Hindlimb muscle (tissue), 1 donor: ENCODE results near the gene DCLK2. TPM values are rescaled to one million over a fixed set of nuclear protein-coding genes. Genes with fewer than 3 reads are reported as not detected.

Source experiments
- DNase-seq: peaks from one replicate; pipeline ENCODE4 v3.0.0-alpha.2; 2013
- polyA plus RNA-seq: library from polyadenylated mRNA; unstranded; fragments of 120-200 nt; gene quantifications from one replicate; pipeline ENCODE4 v1.2.1, GENCODE V29; 2013; ENCODE audit not compliant: insufficient read length

The DCLK2 gene
- polyA plus RNA-seq = 9.4 TPM

GRCh38 chr4:150078041-150078578, at the start of gene DCLK2:
DCLK2 (plus strand) TSS chr4:150078445; CDS start chr4:150079028, 583 bp downstream.
- DNase-seq = peak; percentile 82

GRCh38 chr4:150032541-150032940, 45.7 kb upstream of the DCLK2 start:
- DNase-seq = no peak

DNA sequence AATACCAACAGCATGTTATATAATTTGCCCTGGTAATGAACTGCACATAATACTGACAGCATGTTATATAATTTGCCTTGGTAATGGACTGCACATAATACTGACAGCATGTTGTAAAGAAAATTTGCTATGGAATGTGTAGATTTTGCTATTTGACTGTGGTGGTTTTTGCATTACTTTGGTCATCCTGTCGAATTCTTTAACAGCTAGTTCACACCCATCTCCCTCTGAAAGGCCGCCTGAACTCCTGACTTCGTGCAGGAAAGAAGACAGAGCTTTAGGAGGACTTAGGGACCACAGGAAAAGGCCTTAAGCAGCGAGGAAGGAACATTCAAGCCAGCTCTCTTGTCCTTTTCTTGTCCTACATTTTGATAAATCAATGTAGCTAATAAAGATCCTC, 45.2 kb upstream of the DCLK2 start:
- no peak for DNase-seq

- peak; percentile 21 for DNase-seq
Observed at GRCh38 chr4:150033901-150034300, 44.3 kb upstream of the DCLK2 start.

DNA sequence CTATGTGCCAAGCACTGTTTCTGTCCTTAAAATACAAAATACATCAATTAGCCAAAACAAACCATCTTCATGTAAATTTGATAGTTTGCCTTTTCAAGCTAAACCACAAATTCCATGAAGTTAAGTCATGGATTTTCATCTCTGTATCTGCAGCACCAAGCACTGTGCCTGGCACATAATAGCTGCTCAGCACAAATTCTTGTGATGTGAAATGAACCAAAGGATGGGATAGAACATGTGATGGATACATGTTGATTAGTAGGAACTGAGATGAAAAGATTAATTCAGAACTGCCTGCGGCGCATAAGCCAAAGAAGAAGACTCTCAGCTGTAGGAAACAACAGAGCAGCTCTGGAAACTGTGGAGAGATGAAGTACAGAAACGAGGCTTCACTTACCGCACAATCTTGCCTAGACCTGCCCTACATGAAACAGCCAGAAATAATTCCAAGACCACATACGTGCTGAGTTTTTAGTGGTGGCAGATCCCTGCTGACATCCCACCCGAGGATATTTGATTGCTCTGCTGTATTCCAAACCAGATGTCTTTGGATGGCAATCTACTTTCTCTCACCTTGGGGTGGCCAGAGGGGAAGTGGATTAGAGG, 40.9 kb upstream of the DCLK2 start:
- DNase-seq = no peak

DNA sequence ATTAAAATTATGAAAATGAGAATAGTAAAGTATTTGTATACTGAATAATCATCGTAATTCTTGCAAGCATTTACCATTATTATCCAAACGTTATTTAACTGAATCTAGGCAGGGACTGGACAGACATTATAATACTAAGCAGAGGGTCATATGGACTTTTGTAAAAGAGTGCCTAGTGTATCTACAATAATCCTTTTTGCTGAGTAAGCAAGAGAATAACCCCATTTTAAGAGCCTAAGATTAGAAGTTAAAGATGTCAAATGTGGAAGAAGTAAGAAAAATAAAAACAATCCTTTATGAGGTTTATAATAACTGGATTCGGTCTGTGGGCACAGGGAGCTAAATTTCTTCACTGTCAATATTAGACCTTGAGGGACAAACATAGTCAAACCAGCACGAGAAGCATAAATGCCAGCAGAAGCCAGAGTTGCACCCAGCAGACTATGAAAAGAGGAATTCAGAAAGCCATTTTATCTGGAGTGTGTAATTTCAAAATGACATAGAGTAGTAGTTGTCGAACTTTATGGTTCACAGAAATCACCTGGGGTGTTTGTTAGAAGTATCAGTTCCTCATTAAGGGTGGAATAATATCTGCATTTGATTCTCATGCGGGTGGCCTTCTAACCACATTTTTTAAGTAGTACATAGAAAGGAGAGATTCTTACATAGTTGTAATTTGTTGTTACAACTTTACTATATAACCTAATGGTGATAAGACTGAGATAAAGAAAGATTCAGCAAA, 39.7 kb upstream of the DCLK2 start:
- no peak for DNase-seq

GRCh38 chr4:150039274-150040127, 38.7 kb upstream of the DCLK2 start:
- no peak for DNase-seq

- DNase-seq = no peak
Observed at GRCh38 chr4:150044517-150044916, 33.7 kb upstream of the DCLK2 start.

- no peak for DNase-seq
Observed at GRCh38 chr4:150045410-150045809, 32.8 kb upstream of the DCLK2 start.

- no peak for DNase-seq
Observed at GRCh38 chr4:150046728-150047217, 31.5 kb upstream of the DCLK2 start.

GRCh38 chr4:150047546-150047945, 30.7 kb upstream of the DCLK2 start:
- DNase-seq = no peak

- DNase-seq = no peak
Observed at GRCh38 chr4:150049682-150050081, 28.6 kb upstream of the DCLK2 start.

DNA sequence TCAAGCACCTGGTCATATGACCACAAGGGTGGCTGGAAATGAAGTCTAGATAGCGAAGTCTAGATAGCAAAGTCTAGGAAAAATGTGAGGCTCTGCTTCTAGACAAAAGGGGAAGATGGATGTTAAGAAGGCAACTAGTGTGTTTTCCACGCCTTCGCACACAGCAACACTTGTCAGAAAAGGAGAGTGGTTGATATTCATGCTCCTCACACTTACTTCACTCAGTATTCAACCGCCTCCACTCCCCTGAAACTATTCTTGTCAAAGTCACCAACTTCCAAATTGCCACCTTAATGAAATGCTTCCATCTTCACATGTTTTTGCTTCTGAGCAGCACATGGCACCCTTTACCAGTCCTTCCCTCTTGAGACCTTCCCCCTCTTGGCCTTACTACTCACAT, 27.7 kb upstream of the DCLK2 start:
- DNase-seq = no peak

- no peak for DNase-seq
Observed at GRCh38 chr4:150051111-150051510, 27.1 kb upstream of the DCLK2 start.

DNA sequence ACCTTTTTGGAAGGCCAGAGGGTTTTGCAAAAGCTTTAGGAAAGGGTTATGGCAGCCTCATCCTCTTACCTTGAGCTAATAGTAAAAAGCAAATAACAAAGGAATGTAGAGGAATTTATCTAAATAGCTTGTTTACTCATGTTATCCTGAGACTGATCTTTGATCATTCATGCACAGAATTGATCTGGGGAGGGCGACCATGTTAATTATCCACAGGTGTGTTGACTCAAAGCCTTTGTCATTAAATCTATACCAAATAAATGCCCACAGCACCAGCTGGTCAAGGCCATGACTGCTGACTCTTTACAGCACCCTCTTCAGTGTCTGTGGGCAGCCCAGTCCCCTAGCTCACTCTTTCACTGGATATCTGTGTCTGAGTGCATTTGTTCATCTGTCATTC, 22.8 kb upstream of the DCLK2 start:
- no peak for DNase-seq

GRCh38 chr4:150056569-150056968, 21.7 kb upstream of the DCLK2 start:
- DNase-seq = no peak

GRCh38 chr4:150061086-150061776, 17.0 kb upstream of the DCLK2 start:
- no peak for DNase-seq

DNA sequence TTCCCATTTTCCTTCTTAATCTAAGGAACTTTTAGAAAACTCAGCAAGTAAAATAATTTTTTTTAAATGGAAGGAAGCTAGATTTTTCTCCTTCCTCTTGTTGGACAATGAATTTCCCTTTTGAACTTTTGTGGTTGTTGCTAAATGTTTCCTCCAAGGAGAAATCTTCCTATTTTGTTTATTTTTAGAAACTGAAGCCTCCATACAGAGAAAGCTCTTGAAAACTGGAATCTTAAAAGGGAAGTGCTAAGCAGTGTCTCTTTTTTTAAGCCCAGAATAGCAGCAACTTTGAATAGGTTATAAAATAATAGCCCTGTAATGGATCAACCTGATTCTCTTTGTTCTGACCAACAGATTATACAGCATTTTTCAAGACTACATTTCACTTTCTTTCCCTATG, 15.1 kb upstream of the DCLK2 start:
- no peak for DNase-seq

GRCh38 chr4:150065740-150066139, 12.5 kb upstream of the DCLK2 start:
- DNase-seq = no peak

DNA sequence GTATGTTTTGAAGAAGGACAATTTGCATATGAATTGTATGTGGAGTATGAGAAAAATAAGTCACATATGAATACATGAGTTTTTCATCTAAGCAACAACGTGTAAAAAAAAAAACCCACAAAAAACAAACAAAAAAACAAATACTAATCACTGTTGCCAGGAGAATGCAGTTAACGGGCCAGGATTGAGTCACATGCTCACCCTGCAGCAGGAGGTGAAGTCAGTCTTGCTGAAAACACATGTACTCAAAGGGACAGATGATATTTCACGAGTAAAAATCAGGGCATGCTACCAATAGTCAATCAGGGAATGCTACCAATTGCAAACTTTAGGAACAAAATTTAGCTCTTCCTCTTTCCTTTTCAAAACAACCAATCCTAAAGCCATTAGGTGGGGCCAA, 10.4 kb upstream of the DCLK2 start:
- no peak for DNase-seq

- DNase-seq = no peak
Observed at GRCh38 chr4:150068300-150068960, 9.8 kb upstream of the DCLK2 start.

GRCh38 chr4:150069353-150069752, 8.9 kb upstream of the DCLK2 start:
- no peak for DNase-seq
